Measurements from ENCODE around the gene ASB18.

Gene ASB18

GRCh38 chr2:236305964-236306605, 41.9 kb upstream of the ASB18 start:
- no peak for DNase-seq (ENCODE audit: low read depth)
- TF ChIP-seq CTCF (IDR thresholded peaks at IDR 0.05; ENCODE audit: insufficient read depth, low read depth, low read length, missing control alignments) = no peak
- no peak overlapping the region for H3K4me3 ChIP-seq (ENCODE audit: low read depth, low read length)

DNA sequence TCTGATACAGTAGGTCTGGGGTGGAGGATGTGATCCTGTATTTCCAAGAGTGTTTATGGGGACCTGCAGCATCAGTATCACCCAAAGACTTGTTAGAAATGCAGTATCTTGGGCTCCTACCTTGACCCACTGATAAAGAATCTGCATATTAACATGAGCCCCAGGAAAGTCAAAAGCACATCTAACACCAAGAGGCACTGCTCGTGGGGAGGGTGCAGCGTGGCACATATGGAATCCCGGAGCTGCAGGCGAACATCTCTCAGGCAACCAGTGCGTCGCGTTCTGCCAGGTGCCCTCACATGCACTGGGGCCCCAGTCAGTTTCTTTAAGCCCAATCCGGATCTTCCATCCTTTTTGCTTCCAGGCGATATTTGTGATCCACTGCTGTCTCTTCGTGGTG, 41.3 kb upstream of the ASB18 start:
- DNase-seq (ENCODE audit: low read depth) = no peak
- TF ChIP-seq CTCF (IDR thresholded peaks at IDR 0.05; ENCODE audit: insufficient read depth, low read depth, low read length, missing control alignments) = no peak
- no peak overlapping the region for H3K4me3 ChIP-seq (ENCODE audit: low read depth, low read length)

DNA sequence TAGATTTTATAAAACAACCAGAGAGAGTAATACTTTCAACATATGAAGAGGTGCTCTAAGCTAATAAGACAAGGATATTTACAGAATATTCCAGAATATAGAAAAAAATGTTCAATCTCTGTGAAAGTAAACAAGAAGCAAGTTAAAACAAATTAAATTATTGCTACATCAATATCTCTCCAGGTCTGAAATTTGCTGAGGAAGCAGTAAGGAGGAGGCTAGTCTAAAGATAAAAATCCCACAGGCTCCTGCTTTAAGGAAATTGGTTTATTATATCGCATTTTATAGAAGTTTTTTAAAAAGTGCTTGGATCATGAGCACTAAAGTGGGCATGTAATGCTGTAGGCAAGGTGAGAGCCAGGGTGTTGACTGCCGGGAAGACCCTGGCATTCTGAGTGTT, 39.7 kb upstream of the ASB18 start:
- DNase-seq (ENCODE audit: low read depth) = no peak
- no peak for TF ChIP-seq CTCF (IDR thresholded peaks at IDR 0.05; ENCODE audit: insufficient read depth, low read depth, low read length, missing control alignments)
- no peak overlapping the region for H3K4me3 ChIP-seq (ENCODE audit: low read depth, low read length)

GRCh38 chr2:236302555-236302954, 38.3 kb upstream of the ASB18 start:
- no peak overlapping the region for H3K4me3 ChIP-seq (ENCODE audit: low read depth, low read length)
- no peak for TF ChIP-seq CTCF (IDR thresholded peaks at IDR 0.05; ENCODE audit: insufficient read depth, low read depth, low read length, missing control alignments)

GRCh38 chr2:236298924-236299475, 34.8 kb upstream of the ASB18 start:
- TF ChIP-seq CTCF (IDR thresholded peaks at IDR 0.05; ENCODE audit: insufficient read depth, low read depth, low read length, missing control alignments) = no peak
- no peak overlapping the region for H3K4me3 ChIP-seq (ENCODE audit: low read depth, low read length)
- DNase-seq (ENCODE audit: low read depth) = no peak

More at GRCh38 chr2:236302555-236302954, 38.3 kb upstream of the ASB18 start:
- DNase-seq (ENCODE audit: low read depth) = no peak

GRCh38 chr2:236295481-236295880, 31.3 kb upstream of the ASB18 start:
- no peak overlapping the region for H3K4me3 ChIP-seq (ENCODE audit: low read depth, low read length)
- DNase-seq (ENCODE audit: low read depth) = no peak
- no peak for TF ChIP-seq CTCF (IDR thresholded peaks at IDR 0.05; ENCODE audit: insufficient read depth, low read depth, low read length, missing control alignments)

DNA sequence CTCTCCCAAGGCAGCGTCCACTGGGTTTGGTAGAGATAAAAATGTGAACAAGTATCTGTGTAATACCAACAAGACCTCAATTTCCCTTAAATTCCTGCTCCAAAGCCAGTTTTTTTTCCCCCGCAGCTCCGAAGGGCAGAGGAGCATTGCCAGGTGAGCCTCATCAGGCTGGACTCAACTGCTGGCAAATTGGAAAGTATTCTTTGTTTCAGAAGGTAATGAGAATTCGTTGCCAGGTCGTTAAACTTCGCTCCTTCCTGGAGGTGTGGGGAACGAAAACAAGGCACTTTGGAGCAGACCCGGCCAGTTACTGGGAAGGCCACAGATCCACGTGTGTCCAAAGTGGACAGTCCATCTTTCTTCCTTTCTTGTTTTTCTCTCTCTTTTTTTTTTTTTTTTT, 30.4 kb upstream of the ASB18 start:
- DNase-seq (ENCODE audit: low read depth) = no peak
- no peak for TF ChIP-seq CTCF (IDR thresholded peaks at IDR 0.05; ENCODE audit: insufficient read depth, low read depth, low read length, missing control alignments)
- H3K4me3 ChIP-seq (ENCODE audit: low read depth, low read length) = no peak overlapping the region

Measured in GM12865 (cell line).